ENCODE results near the gene MRPS2. TPM values are rescaled to one million over a fixed set of nuclear protein-coding genes. Genes with fewer than 3 reads are reported as not detected.
"Not testable (repeated sequence)": the region's sequence is repeated elsewhere in the genome, so short reads cannot be mapped to it uniquely, and the experiment has no call there.

The MRPS2 gene
- total and polyA plus RNA-seq, 2 experiments from 2014 or later = 22.4 to 59.1 TPM

- TF ChIP-seq, protein P1, sequence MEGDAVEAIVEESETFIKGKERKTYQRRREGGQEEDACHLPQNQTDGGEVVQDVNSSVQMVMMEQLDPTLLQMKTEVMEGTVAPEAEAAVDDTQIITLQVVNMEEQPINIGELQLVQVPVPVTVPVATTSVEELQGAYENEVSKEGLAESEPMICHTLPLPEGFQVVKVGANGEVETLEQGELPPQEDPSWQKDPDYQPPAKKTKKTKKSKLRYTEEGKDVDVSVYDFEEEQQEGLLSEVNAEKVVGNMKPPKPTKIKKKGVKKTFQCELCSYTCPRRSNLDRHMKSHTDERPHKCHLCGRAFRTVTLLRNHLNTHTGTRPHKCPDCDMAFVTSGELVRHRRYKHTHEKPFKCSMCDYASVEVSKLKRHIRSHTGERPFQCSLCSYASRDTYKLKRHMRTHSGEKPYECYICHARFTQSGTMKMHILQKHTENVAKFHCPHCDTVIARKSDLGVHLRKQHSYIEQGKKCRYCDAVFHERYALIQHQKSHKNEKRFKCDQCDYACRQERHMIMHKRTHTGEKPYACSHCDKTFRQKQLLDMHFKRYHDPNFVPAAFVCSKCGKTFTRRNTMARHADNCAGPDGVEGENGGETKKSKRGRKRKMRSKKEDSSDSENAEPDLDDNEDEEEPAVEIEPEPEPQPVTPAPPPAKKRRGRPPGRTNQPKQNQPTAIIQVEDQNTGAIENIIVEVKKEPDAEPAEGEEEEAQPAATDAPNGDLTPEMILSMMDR (IDR thresholded peaks at IDR 0.05; ENCODE audit: poor library complexity) = no peak
- TF ChIP-seq EZH2phosphoT487 (IDR thresholded peaks at IDR 0.05; ENCODE audit: low read depth, severe bottlenecking, unreplicated experiment) (no peak), EZH2 (IDR thresholded peaks at IDR 0.05; ENCODE audit: borderline replicate concordance) (no peak)
- Histone ChIP-seq H3K27me3 (no peaks in the 10 kb centered on the region), H3K9me2 (replicated peaks; ENCODE audit: insufficient read depth) (no peaks in the 10 kb centered on the region), H3K9me3 (ENCODE audit: low read depth) (no peaks in the 10 kb centered on the region), H3K36me3 (replicated peaks; ENCODE audit: insufficient read depth, low read depth) (no peaks in the 10 kb centered on the region), H3K4me2 (no peak overlapping the region), H3K4me1 (ENCODE audit: insufficient read depth) (no peaks in the 10 kb centered on the region), H3K4me3 (no peak overlapping the region), H2AFZ (no peak overlapping the region), H4K20me1 (ENCODE audit: insufficient read depth, poor library complexity, severe bottlenecking) (no peaks in the 10 kb centered on the region), H3K79me2 (no peaks in the 10 kb centered on the region), H3K27ac (no peak overlapping the region)
- WGBS (ENCODE audit: low lambda C conversion rate, missing lambda C conversion rate) = 89% methylated on average over 3 of the region's 11 CpGs
- no peak for DNase-seq (ENCODE audit: low spot score)
Measured at GRCh38 chr9:135526089-135526729, 25.7 kb downstream of the MRPS2 start.

- H3K4me3 ChIP-seq = no peak overlapping the region
- no peaks in the 10 kb centered on the region for H3K9me2 ChIP-seq (replicated peaks; ENCODE audit: insufficient read depth)
- H3K9me3 ChIP-seq (ENCODE audit: low read depth) = no peaks in the 10 kb centered on the region
- no peaks in the 10 kb centered on the region for H3K36me3 ChIP-seq (replicated peaks; ENCODE audit: insufficient read depth, low read depth)
- DNase-seq (ENCODE audit: low spot score) = no peak
- TF ChIP-seq EZH2 (IDR thresholded peaks at IDR 0.05; ENCODE audit: borderline replicate concordance) (no peak), EZH2phosphoT487 (IDR thresholded peaks at IDR 0.05; ENCODE audit: low read depth, severe bottlenecking, unreplicated experiment) (no peak)
- TF ChIP-seq, protein P1 (IDR thresholded peaks at IDR 0.05; ENCODE audit: poor library complexity) = no peak
- H3K79me2 ChIP-seq = no peaks in the 10 kb centered on the region
- H3K27ac ChIP-seq = no peak overlapping the region
- no peaks in the 10 kb centered on the region for H3K4me1 ChIP-seq (ENCODE audit: insufficient read depth)
- no peaks in the 10 kb centered on the region for H3K27me3 ChIP-seq
- H3K4me2 ChIP-seq = no peak overlapping the region
- H2AFZ ChIP-seq = no peak overlapping the region
- WGBS (ENCODE audit: low lambda C conversion rate, missing lambda C conversion rate) = 76% methylated on average over 29 of the region's 30 CpGs
- no peaks in the 10 kb centered on the region for H4K20me1 ChIP-seq (ENCODE audit: insufficient read depth, poor library complexity, severe bottlenecking)
Measured at GRCh38 chr9:135526730-135527571, 26.5 kb downstream of the MRPS2 start.

- WGBS (ENCODE audit: low lambda C conversion rate, missing lambda C conversion rate) = 95% methylated on average over 10 of the region's 10 CpGs
- H3K9me2 ChIP-seq (replicated peaks; ENCODE audit: insufficient read depth); H3K27me3 ChIP-seq; H3K4me1 ChIP-seq (ENCODE audit: insufficient read depth); H3K36me3 ChIP-seq (replicated peaks; ENCODE audit: insufficient read depth, low read depth); H3K79me2 ChIP-seq; H3K4me2 ChIP-seq; H2AFZ ChIP-seq; H3K4me3 ChIP-seq; H3K9me3 ChIP-seq (ENCODE audit: low read depth); DNase-seq (ENCODE audit: low spot score); H4K20me1 ChIP-seq (ENCODE audit: insufficient read depth, poor library complexity, severe bottlenecking); H3K27ac ChIP-seq: not testable (repeated sequence)
Measured at GRCh38 chr9:135528842-135529435, 28.5 kb downstream of the MRPS2 start.

DNA sequence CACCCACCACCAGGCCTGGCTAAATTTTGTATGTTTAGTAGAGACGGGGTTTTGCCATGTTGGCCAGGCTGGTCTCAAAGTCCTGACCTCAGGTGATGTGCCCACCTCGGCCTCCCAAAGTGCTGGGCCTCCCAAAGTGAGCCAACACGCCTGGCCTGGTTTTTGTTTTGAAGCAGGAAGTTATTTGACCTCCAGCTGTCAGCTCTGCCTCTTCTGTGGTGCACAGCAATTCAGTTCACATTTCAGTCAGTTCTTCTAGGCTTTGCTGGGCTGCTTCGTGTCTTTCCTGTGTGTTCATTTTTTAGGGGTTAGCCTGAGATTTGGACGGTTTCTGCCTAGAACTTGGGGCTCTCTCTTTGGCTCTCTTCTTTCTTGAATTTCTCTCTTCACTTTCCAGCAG, 29.7 kb downstream of the MRPS2 start:
- Histone ChIP-seq H3K4me2 (no peak overlapping the region), H2AFZ (no peak overlapping the region), H3K36me3 (replicated peaks; ENCODE audit: insufficient read depth, low read depth) (no peaks in the 10 kb centered on the region), H3K9me2 (replicated peaks; ENCODE audit: insufficient read depth) (no peaks in the 10 kb centered on the region), H4K20me1 (ENCODE audit: insufficient read depth, poor library complexity, severe bottlenecking) (no peaks in the 10 kb centered on the region), H3K79me2 (no peaks in the 10 kb centered on the region), H3K27me3 (no peaks in the 10 kb centered on the region), H3K4me3 (no peak overlapping the region), H3K4me1 (ENCODE audit: insufficient read depth) (no peaks in the 10 kb centered on the region), H3K27ac (no peak overlapping the region), H3K9me3 (ENCODE audit: low read depth) (no peaks in the 10 kb centered on the region)
- WGBS (ENCODE audit: low lambda C conversion rate, missing lambda C conversion rate) = 79% methylated on average over 5 of the region's 5 CpGs
- no peak for DNase-seq (ENCODE audit: low spot score)
- TF ChIP-seq EZH2 (IDR thresholded peaks at IDR 0.05; ENCODE audit: borderline replicate concordance) = no peak
- TF ChIP-seq, protein P1 (IDR thresholded peaks at IDR 0.05; ENCODE audit: poor library complexity) = no peak
- TF ChIP-seq EZH2phosphoT487 (IDR thresholded peaks at IDR 0.05; ENCODE audit: low read depth, severe bottlenecking, unreplicated experiment) = no peak
